GM23248 (cell line): ENCODE data around the gene PHETA2. TPM values are rescaled to one million over a fixed set of nuclear protein-coding genes. Genes with fewer than 3 reads are reported as not detected.
"Not testable (repeated sequence)": the region's sequence is repeated elsewhere in the genome, so short reads cannot be mapped to it uniquely, and the experiment has no call there.

ENCODE experiments used
- DNase-seq: peaks from one replicate; pipeline ENCODE4 v3.0.0-alpha.2; 2015
- H2AFZ ChIP-seq: fragments of 200-600 bp; sonication (generic); 2 replicates; pipeline ENCODE4 v1.6.1; 2016; ENCODE audit warnings: antibody characterized with exemption
- H3F3A ChIP-seq: fragments of 200-600 bp; sonication (generic); 2 replicates; pipeline ENCODE4 v1.6.1; 2016; ENCODE audit warnings: mild to moderate bottlenecking, antibody characterized with exemption, mixed run types; ENCODE audit not compliant: insufficient read depth
- H3K27ac ChIP-seq: fragments of 200-600 bp; sonication (generic); 2 replicates; pipeline ENCODE4 v1.5.1; 2016; ENCODE audit warnings: mild to moderate bottlenecking
- H3K27me3 ChIP-seq: fragments of 200-600 bp; sonication (generic); replicated peaks from 2 replicates; pipeline ENCODE4 v1.6.1; 2016; ENCODE audit warnings: mild to moderate bottlenecking; ENCODE audit not compliant: insufficient read depth
- H3K36me3 ChIP-seq: fragments of 200-600 bp; sonication (generic); 2 replicates; pipeline ENCODE4 v1.6.1; 2016; ENCODE audit warnings: low read depth, mild to moderate bottlenecking
- H3K4me1 ChIP-seq: fragments of 200-600 bp; sonication (generic); 2 replicates; pipeline ENCODE4 v1.6.1; 2016; ENCODE audit warnings: mild to moderate bottlenecking; ENCODE audit not compliant: insufficient read depth
- H3K4me2 ChIP-seq: fragments of 200-600 bp; sonication (generic); one replicate; pipeline ENCODE4 v1.6.1; 2016; ENCODE audit warnings: mild to moderate bottlenecking; ENCODE audit not compliant: unreplicated experiment
- H3K4me3 ChIP-seq: fragments of 200-600 bp; sonication (generic); 2 replicates; pipeline ENCODE4 v1.5.1; 2016; ENCODE audit warnings: mild to moderate bottlenecking
- H3K79me2 ChIP-seq: fragments of 200-600 bp; sonication (generic); 2 replicates; pipeline ENCODE4 v1.6.1; 2016; ENCODE audit warnings: mild to moderate bottlenecking; ENCODE audit not compliant: insufficient read depth
- H3K9ac ChIP-seq: fragments of 200-600 bp; sonication (generic); 2 replicates; pipeline ENCODE4 v1.6.1; 2016; ENCODE audit warnings: mild to moderate bottlenecking
- H3K9me2 ChIP-seq: fragments of 200-600 bp; sonication (generic); 2 replicates; pipeline ENCODE4 v1.6.1; 2016; ENCODE audit warnings: mixed run types, mild to moderate bottlenecking, moderate library complexity; ENCODE audit not compliant: insufficient read depth
- H3K9me3 ChIP-seq: fragments of 200-600 bp; sonication (generic); one replicate; pipeline ENCODE4 v1.6.1; 2017; ENCODE audit warnings: low read depth
- H4K20me1 ChIP-seq: fragments of 200-600 bp; sonication (generic); 2 replicates; pipeline ENCODE4 v1.6.0; 2016; ENCODE audit not compliant: insufficient read depth
- EZH2 ChIP-seq: fragments of 200-600 bp; sonication (generic); IDR thresholded peaks from 2 replicates; pipeline ENCODE4 v1.6.1; 2018; ENCODE audit warnings: antibody characterized with exemption, mild to moderate bottlenecking; ENCODE audit not compliant: insufficient read depth, poor library complexity, severe bottlenecking
- EZH2phosphoT487 ChIP-seq: fragments of 200-600 bp; sonication (generic); IDR thresholded peaks from 2 replicates; pipeline ENCODE4 v1.6.1; 2018; ENCODE audit warnings: antibody characterized with exemption, moderate library complexity, mild to moderate bottlenecking, low read depth; ENCODE audit not compliant: insufficient read depth
- WGBS, 2 experiments: methylation state at CpG; one replicate each; pipeline ENCODE4 v1.1.6; 2015 to 2017; ENCODE audit warnings: low lambda C conversion rate in 2 of 2, low coverage in 1 of 2; ENCODE audit errors: missing lambda C conversion rate in 2 of 2; 5-methylcytosine and 5-hydroxymethylcytosine counted together
- in situ Hi-C: fragments of 300-500 bp; cut with MboI; formaldehyde crosslinking; loops from 2 replicates; pipeline ENCODE4 v1.15.0; 2020
- polyA plus RNA-seq: library from polyadenylated mRNA; unstranded; fragments of >200 nt; fragmentation: Nextera tagmentation; extraction: Ambion mirVana; gene quantifications from 2 replicates; pipeline ENCODE4 v1.2.1, GENCODE V29; 2016
- small RNA-seq: library from RNA; depleted of rRNA; stranded (forward); fragments of <200 nt; gene quantifications from one replicate; pipeline ENCODE3, GENCODE V24; 2014; ENCODE audit warnings: low read depth, low replicate concordance
- total RNA-seq: library from RNA; depleted of rRNA; stranded (reverse); fragments of >200 nt; shearing (Covaris generic); gene quantifications from 2 replicates; pipeline ENCODE4 v1.2.3, GENCODE V29; 2014; rRNA removed

PHETA2 gene
- total and polyA plus RNA-seq, 2 experiments from 2014 or later: 29.9 to 38.6 TPM

- Histone ChIP-seq H3K9me2 (no peaks in the 10 kb centered on the region), H3K79me2 (no peaks in the 10 kb centered on the region), H3K4me1 (no peaks in the 10 kb centered on the region), H3K9me3 (no peaks in the 10 kb centered on the region), H3F3A (no peaks in the 10 kb centered on the region), H4K20me1 (no peaks in the 10 kb centered on the region), H2AFZ (no peak overlapping the region), H3K4me3 (no peak overlapping the region), H3K27me3 (no peaks in the 10 kb centered on the region), H3K4me2 (no peak overlapping the region), H3K27ac (no peak overlapping the region), H3K36me3 (no peaks in the 10 kb centered on the region), H3K9ac (no peak overlapping the region)
- DNase-seq: no peak
- TF ChIP-seq EZH2phosphoT487: no peak
- TF ChIP-seq EZH2: no peak
- in situ Hi-C loops: no loop called here
- WGBS, 2 experiments: 80 to 86% methylated on average over 16 of the region's 16 CpGs
These were observed 53.6 kb downstream of the PHETA2 start for GRCh38 chr22:42127606-42128005.

GRCh38 chr22:42128007-42128406, 54.0 kb downstream of the PHETA2 start:
- H3K4me2 ChIP-seq, H3K9me2 ChIP-seq, H3K9me3 ChIP-seq, H3K4me3 ChIP-seq, H3K36me3 ChIP-seq, H3K79me2 ChIP-seq, DNase-seq, H3K9ac ChIP-seq, H4K20me1 ChIP-seq, H2AFZ ChIP-seq, H3F3A ChIP-seq, H3K4me1 ChIP-seq, in situ Hi-C loops, H3K27ac ChIP-seq, H3K27me3 ChIP-seq: not testable (repeated sequence)
- 78 to 88% methylated on average over 11 to 13 of the region's 13 CpGs for WGBS, 2 experiments

Small RNA genes lying within 50 kb of the gene (small RNA-seq; reads per million reads assigned to genes)
- not detected for gene SNORD13P1

Other genes starting within 250 kb of the PHETA2 start
- 26.5 and 31.9 TPM in 2 replicates for gene SREBF2, start 241.1 kb upstream of the PHETA2 start, total RNA-seq
- 23.6 and 25.0 TPM in 2 replicates for gene SREBF2, start 241.1 kb upstream of the PHETA2 start, polyA plus RNA-seq
- gene SHISA8, start 159.2 kb upstream of the PHETA2 start, total RNA-seq: not detected in 2 replicates
- gene SHISA8, start 159.2 kb upstream of the PHETA2 start, polyA plus RNA-seq: not detected in 2 replicates
- 0.22 TPM in 1 of 2 replicates, not detected in the other for gene TNFRSF13C, start 147.4 kb upstream of the PHETA2 start, total RNA-seq
- gene TNFRSF13C, start 147.4 kb upstream of the PHETA2 start, polyA plus RNA-seq: 0.05 and 0.11 TPM in 2 replicates
- 5.7 and 15.0 TPM in 2 replicates for gene CENPM, start 127.1 kb upstream of the PHETA2 start, total RNA-seq
- 18.9 and 20.0 TPM in 2 replicates for gene CENPM, start 127.1 kb upstream of the PHETA2 start, polyA plus RNA-seq
- not detected in 2 replicates for gene SEPTIN3, start 104.8 kb upstream of the PHETA2 start, total RNA-seq
- 0.06 TPM in 1 of 2 replicates, not detected in the other for gene SEPTIN3, start 104.8 kb upstream of the PHETA2 start, polyA plus RNA-seq
- 0.43 TPM in 1 of 2 replicates, not detected in the other for gene WBP2NL, start 75.5 kb upstream of the PHETA2 start, total RNA-seq
- gene WBP2NL, start 75.5 kb upstream of the PHETA2 start, polyA plus RNA-seq: 0.14 and 0.48 TPM in 2 replicates
- gene NAGA, start 3.4 kb upstream of the PHETA2 start, total RNA-seq: 40.4 and 41.0 TPM in 2 replicates
- gene NAGA, start 3.4 kb upstream of the PHETA2 start, polyA plus RNA-seq: 25.9 and 26.4 TPM in 2 replicates
- gene SMDT1, start 5.5 kb downstream of the PHETA2 start, total RNA-seq: 3.5 and 4.7 TPM in 2 replicates
- gene SMDT1, start 5.5 kb downstream of the PHETA2 start, polyA plus RNA-seq: 73.6 and 77.0 TPM in 2 replicates
- gene NDUFA6, start 16.5 kb downstream of the PHETA2 start, total RNA-seq: 56.3 and 63.2 TPM in 2 replicates
- gene NDUFA6, start 16.5 kb downstream of the PHETA2 start, polyA plus RNA-seq: 180 TPM in 2 replicates
- 0.13 TPM in 1 of 2 replicates, not detected in the other for gene CYP2D6, start 56.6 kb downstream of the PHETA2 start, total RNA-seq
- 0.15 and 0.16 TPM in 2 replicates for gene CYP2D6, start 56.6 kb downstream of the PHETA2 start, polyA plus RNA-seq
- 17.2 and 20.6 TPM in 2 replicates for gene TCF20, start 196.4 kb downstream of the PHETA2 start, total RNA-seq
- gene TCF20, start 196.4 kb downstream of the PHETA2 start, polyA plus RNA-seq: 0.56 and 0.64 TPM in 2 replicates